ENCODE results near the gene CYP19A1. TPM values are rescaled to one million over a fixed set of nuclear protein-coding genes. Genes with fewer than 3 reads are reported as not detected.

Gene CYP19A1
- polyA plus RNA-seq, 3 donors: 0.28 to 2.7 (median 0.93) TPM

DNA sequence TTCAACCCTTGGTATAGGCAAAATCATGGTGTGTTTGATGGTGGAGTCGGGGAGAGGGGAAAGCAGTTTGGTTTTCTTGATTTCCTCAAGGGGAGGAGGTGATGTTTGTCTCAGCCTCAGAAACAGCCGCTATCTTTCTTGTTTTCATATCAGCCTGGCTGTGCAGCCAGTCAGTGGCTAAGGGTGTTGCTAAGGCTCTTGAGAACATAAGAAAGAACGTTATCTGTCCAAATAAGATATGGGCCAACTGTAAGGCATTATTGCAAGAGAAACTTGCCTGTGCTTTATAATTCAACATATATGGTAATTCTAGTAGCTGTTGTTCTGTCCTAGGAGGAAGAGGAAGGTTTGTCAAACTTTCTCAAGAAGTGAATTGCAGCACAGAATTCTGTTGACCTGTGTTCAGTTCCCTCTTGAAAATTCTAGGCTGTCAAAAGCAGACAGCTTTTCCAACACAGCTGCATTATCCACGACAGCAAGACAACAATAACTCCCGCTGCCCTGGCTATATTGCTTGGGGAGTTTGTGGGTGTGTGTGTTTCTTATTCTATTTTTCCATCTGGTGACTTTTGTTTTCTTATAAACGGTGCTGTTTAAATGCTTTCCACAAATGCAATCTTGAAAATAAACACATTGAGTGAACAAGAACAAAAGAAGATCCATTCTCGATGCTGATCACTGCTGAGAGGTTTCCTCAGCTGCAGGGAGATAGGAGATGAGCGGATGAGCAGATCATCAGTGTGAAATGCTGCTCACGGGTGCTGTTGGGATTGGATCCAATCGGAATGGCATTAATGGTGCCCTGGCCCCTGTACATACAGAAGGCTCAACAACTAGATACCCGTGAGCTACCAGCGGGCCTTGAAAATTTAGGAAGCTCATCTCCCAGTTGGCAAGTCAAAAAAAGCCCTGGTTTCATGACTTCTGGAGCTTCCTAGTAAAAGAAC lies 152.9 kb downstream of the CYP19A1 start:
- no peak overlapping the region for H3K27ac ChIP-seq (ENCODE audit: low read depth, low read length)

DNA sequence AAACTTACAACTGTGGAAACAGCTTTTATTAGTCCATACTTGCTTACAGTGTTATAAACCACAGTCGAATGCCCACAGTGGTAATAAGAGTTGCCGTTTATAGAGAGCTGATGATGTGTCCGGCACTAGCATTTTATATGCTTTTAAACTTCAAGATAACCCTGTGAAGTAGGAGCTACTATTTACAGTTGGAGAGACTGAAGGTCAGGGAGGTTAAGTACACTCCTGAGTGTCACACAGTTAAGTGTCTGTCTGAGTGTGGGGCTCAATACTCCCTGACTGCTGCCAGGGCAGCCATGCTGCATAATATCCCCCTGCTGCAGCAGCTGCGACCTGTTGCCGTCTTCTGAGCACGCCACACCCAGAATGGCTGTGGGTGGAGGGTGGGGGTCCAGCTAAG lies 153.8 kb downstream of the CYP19A1 start:
- H3K27ac ChIP-seq (ENCODE audit: low read depth, low read length): no peak overlapping the region
- 58 to 69% (median 65%) methylated on average over 6 of the region's 6 CpGs for WGBS, 3 donors

More for the DNA sequence above, 152.9 kb downstream of the CYP19A1 start:
- 55 to 66% (median 56%) methylated on average over 12 of the region's 12 CpGs for WGBS, 3 donors

- 87 to 90% (median 88%) methylated on average over 5 of the region's 5 CpGs for WGBS, 3 donors
- no peak overlapping the region for H3K27ac ChIP-seq (ENCODE audit: low read depth, low read length)
Observed at GRCh38 chr15:51183076-51183475, 155.3 kb downstream of the CYP19A1 start.

DNA sequence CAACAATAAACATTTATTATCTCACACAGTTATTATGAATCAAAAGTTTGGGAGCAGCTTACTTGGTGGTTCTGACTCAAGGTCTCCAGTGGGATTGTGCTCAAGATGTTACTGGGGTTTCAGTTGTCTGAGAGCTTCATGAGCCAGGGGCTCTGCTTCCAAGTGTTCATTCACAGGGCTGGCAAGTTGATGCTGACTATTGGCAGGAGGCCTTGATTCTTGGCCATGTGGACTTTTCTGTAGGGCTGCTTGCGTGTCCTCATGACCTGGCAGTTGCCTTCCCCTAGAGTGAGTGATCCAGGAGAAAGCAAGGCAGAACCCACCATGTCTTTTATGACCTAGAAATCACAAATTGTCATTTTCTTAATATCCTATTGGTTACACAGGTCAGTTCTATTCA lies 156.5 kb downstream of the CYP19A1 start:
- 0 to 31% (median 0%) methylated on average over 1 of the region's 1 CpG for whole genome bisulfite sequencing, 3 donors

GRCh38 chr15:51181221-51181620 lies 157.2 kb downstream of the CYP19A1 start:
- H3K27ac ChIP-seq (ENCODE audit: low read depth, low read length): no peak overlapping the region
- 75 to 87% (median 79%) methylated on average over 3 of the region's 3 CpGs for WGBS, 3 donors

More for the DNA sequence above, 156.5 kb downstream of the CYP19A1 start:
- no peak overlapping the region for H3K27ac ChIP-seq (ENCODE audit: low read depth, low read length)

- 56 to 92% (median 86%) methylated on average over 1 of the region's 1 CpG for WGBS, 3 donors
- no peak overlapping the region for H3K27ac ChIP-seq (ENCODE audit: low read depth, low read length)
Observed at GRCh38 chr15:51180534-51180933, 157.9 kb downstream of the CYP19A1 start.

DNA sequence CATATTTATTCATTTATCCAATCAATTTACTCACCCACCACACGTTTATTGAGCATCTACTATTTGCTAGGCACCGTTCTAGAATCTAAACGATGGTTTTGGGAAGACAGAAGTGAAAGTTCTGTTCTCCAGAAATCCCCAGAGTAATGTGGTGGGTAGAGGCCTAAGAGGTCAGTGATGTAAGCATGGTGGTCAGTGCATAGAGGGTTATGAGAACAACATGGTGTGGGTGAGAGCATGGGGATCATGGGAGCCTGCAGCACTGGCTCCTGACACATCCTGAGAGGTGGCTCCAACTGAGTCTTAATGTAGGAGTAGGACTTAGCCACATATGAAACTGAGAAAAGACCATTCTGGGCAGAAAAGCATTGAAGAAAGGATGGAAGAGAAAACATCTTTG lies 158.4 kb downstream of the CYP19A1 start:
- no peak overlapping the region for H3K27ac ChIP-seq (ENCODE audit: low read depth, low read length)
- 78 to 89% (median 81%) methylated on average over 3 of the region's 3 CpGs for WGBS, 3 donors

DNA sequence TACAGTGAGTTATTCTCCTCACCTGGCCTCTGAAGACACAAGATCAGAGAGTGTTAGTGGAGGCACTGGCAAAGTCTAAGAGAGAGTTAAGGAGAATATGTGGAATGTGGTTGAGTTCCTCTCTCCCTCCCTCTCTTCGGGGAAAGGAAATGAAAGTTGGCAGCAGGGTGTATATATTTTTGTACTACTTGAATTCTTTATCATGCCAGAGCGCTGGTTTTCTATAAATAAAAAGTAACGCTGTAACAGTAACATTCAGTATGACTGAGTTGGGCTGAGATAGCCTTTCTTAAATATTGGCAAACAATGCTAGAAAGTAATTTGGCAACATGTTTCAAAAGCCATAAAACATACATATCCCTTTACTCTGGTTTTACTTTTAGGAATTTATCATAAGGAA lies 166.2 kb downstream of the CYP19A1 start:
- H3K27ac ChIP-seq (ENCODE audit: low read depth, low read length): no peak overlapping the region
- 6 to 22% (median 8%) methylated on average over 3 of the region's 3 CpGs for whole genome bisulfite sequencing, 3 donors

GRCh38 chr15:51171634-51171932 lies 166.8 kb downstream of the CYP19A1 start:
- no peak overlapping the region for H3K27ac ChIP-seq (ENCODE audit: low read depth, low read length)
- WGBS, 3 donors: 58 to 63% (median 62%) methylated on average over 3 of the region's 3 CpGs

- WGBS, 3 donors: 60 to 70% (median 69%) methylated on average over 11 of the region's 11 CpGs
- H3K27ac ChIP-seq (ENCODE audit: low read depth, low read length): no peak overlapping the region
Observed at GRCh38 chr15:51170882-51171633, 167.3 kb downstream of the CYP19A1 start.

DNA sequence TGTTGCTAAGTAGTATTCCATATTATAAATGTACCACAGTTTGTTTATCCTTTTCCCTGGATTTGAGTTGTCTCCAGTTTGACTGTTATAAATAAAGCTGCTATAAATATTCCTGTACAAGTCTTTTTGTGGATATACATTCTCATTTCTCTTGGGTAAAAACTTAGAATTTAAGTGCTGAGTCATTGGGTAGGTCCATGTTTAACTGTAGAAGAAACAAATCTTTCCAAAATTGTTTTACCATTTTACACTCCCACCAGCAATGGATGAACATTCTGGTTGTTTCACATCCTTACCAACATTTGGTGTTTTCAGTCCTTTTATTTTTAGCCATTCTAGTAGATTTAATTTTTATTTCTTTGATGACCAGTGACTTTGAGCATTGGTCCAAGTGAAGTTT lies 169.7 kb downstream of the CYP19A1 start:
- H3K27ac ChIP-seq (ENCODE audit: low read depth, low read length): no peak overlapping the region

- WGBS, 3 donors: 52 to 68% (median 54%) methylated on average over 9 of the region's 9 CpGs
- no peak overlapping the region for H3K27ac ChIP-seq (ENCODE audit: low read depth, low read length)
Observed at GRCh38 chr15:51163843-51164242, 174.6 kb downstream of the CYP19A1 start.

GRCh38 chr15:51162865-51163762 lies 175.3 kb downstream of the CYP19A1 start:
- 2 to 9% (median 6%) methylated on average over 8 of the region's 8 CpGs for WGBS, 3 donors
- no peak overlapping the region for H3K27ac ChIP-seq (ENCODE audit: low read depth, low read length)

- WGBS, 3 donors: 71 to 89% (median 88%) methylated on average over 3 of the region's 3 CpGs
- H3K27ac ChIP-seq (ENCODE audit: low read depth, low read length): no peak overlapping the region
Observed at GRCh38 chr15:51161491-51162220, 176.7 kb downstream of the CYP19A1 start.

DNA sequence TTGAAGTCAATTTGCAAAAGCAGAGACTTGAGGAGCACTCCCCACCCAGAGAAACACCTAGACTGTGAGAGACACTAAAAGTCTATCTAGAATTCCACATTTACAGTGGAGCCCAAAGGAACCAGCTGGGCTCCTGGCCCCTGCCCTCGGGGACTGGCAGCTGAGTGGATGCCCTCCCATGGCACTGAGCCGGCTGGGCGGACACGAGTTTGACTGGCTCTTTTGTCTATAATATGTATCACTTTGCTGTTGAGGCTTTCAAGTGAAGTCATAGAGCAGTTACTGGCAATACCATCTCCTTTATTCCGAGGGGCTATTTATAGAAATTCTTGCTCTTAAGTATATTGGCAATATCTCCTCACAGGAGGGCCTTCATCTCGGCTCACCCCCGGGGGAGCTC lies 177.9 kb downstream of the CYP19A1 start:
- 64 to 73% (median 68%) methylated on average over 7 of the region's 7 CpGs for WGBS, 3 donors
- H3K27ac ChIP-seq (ENCODE audit: low read depth, low read length): no peak overlapping the region

Data from adipose tissue (tissue), 3 donors.